Measurements from ENCODE around the gene TMC1. TPM values are rescaled to one million over a fixed set of nuclear protein-coding genes. Genes with fewer than 3 reads are reported as not detected.
A peak's percentile ranks its signal among the peaks of the same experiment; 100 is the strongest.

TMC1 gene
- total RNA-seq, 1 experiment from 2014 or later = 0.36 TPM

DNA sequence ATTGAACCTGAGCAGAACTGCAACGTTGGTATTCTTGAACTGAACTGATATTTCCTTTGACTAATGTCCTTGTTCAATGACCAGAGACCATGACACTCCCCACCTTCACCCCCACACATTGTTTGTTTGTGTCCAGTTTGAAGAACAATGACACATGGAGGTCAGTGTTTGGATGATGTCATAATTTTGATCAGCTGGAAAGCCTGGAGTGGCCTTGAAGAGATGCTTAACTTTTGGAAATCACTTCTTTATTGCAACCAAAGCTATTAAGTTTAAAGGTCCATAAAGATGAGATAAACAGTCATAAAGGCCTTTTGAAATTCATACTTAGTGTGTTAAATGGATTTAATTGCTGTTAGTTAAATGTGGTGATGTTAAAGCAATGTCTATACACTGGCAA, 92.7 kb downstream of the TMC1 start:
- ChIA-PET POLR2A (no interaction called here), CTCF (no interaction called here)
- no peak for TF ChIP-seq REST (IDR thresholded peaks at IDR 0.05; ENCODE audit: insufficient read depth in 1 of 2, low read depth in 2 of 2, low read length in 1 of 2)
- no peak for TF ChIP-seq SIN3A (IDR thresholded peaks at IDR 0.05; ENCODE audit: borderline replicate concordance, insufficient read depth, low read depth, low read length)
- no peak for TF ChIP-seq TCF7L2 (IDR thresholded peaks at IDR 0.05; ENCODE audit: low read depth, low read length)
- TF ChIP-seq POLR2AphosphoS5 (IDR thresholded peaks at IDR 0.05; ENCODE audit: low read depth, low read length) = no peak
- TF ChIP-seq, protein P1, sequence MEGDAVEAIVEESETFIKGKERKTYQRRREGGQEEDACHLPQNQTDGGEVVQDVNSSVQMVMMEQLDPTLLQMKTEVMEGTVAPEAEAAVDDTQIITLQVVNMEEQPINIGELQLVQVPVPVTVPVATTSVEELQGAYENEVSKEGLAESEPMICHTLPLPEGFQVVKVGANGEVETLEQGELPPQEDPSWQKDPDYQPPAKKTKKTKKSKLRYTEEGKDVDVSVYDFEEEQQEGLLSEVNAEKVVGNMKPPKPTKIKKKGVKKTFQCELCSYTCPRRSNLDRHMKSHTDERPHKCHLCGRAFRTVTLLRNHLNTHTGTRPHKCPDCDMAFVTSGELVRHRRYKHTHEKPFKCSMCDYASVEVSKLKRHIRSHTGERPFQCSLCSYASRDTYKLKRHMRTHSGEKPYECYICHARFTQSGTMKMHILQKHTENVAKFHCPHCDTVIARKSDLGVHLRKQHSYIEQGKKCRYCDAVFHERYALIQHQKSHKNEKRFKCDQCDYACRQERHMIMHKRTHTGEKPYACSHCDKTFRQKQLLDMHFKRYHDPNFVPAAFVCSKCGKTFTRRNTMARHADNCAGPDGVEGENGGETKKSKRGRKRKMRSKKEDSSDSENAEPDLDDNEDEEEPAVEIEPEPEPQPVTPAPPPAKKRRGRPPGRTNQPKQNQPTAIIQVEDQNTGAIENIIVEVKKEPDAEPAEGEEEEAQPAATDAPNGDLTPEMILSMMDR (IDR thresholded peaks at IDR 0.05) = no peak
- H3K36me3 ChIP-seq (ENCODE audit: control insufficient read depth, insufficient read depth, low read length) = no peaks in the 10 kb centered on the region
- H3K4me1 ChIP-seq (ENCODE audit: control insufficient read depth, insufficient read depth, low read length) = no peaks in the 10 kb centered on the region
- ATAC-seq (no peak), DNase-seq (ENCODE audit: low read depth, low spot score) (no peak)
- no TSS peak for BruUV-seq (replicated peaks)
- no peak overlapping the region for H3K4me3 ChIP-seq (ENCODE audit: low read depth in 2 of 2, low read length in 2 of 2)
- H3K27me3 ChIP-seq (ENCODE audit: control insufficient read depth, insufficient read depth, low read length) = no peaks in the 10 kb centered on the region
- no peaks in the 10 kb centered on the region for H3K9me3 ChIP-seq (ENCODE audit: control insufficient read depth, insufficient read depth, low read depth, low read length)
- in situ Hi-C loops (cut with HindIII; ENCODE audit: low pct_unique_long_range_greater_than_20kb, low sequenced_read_pairs) (no loop called here), intact Hi-C loops (cut with micrococcal nuclease; ENCODE audit: unreplicated experiment) (no loop called here)
- H3K27ac ChIP-seq (ENCODE audit: low read length) = no peak overlapping the region

- Histone ChIP-seq H3K36me3 (ENCODE audit: control insufficient read depth, insufficient read depth, low read length) (no peaks in the 10 kb centered on the region), H3K4me3 (ENCODE audit: low read depth in 2 of 2, low read length in 2 of 2) (no peak overlapping the region), H3K27ac (ENCODE audit: low read length) (0 out of 2 replicates have a peak overlapping the region, but pooled peaks have one; percentile 7), H3K4me1 (ENCODE audit: control insufficient read depth, insufficient read depth, low read length) (no peaks in the 10 kb centered on the region), H3K27me3 (ENCODE audit: control insufficient read depth, insufficient read depth, low read length) (no peaks in the 10 kb centered on the region), H3K9me3 (ENCODE audit: control insufficient read depth, insufficient read depth, low read depth, low read length) (no peaks in the 10 kb centered on the region)
- CTCF ChIA-PET = no interaction called here
- no peak for TF ChIP-seq REST (IDR thresholded peaks at IDR 0.05; ENCODE audit: insufficient read depth in 1 of 2, low read depth in 2 of 2, low read length in 1 of 2)
- TF ChIP-seq TCF7L2 (IDR thresholded peaks at IDR 0.05; ENCODE audit: low read depth, low read length) = no peak
- TF ChIP-seq SIN3A (IDR thresholded peaks at IDR 0.05; ENCODE audit: borderline replicate concordance, insufficient read depth, low read depth, low read length) = no peak
- TF ChIP-seq POLR2AphosphoS5 (IDR thresholded peaks at IDR 0.05; ENCODE audit: low read depth, low read length) = no peak
- TF ChIP-seq, protein P1 (IDR thresholded peaks at IDR 0.05) = no peak
- in situ Hi-C loops (cut with HindIII; ENCODE audit: low pct_unique_long_range_greater_than_20kb, low sequenced_read_pairs) = no loop called here
- POLR2A ChIA-PET = no interaction called here
- DNase-seq (ENCODE audit: low read depth, low spot score) (no peak), ATAC-seq (no peak; the same call in 1 of the 2 replicates)
- no TSS peak for BruUV-seq (replicated peaks)
- intact Hi-C loops (cut with micrococcal nuclease; ENCODE audit: unreplicated experiment) = no loop called here
Observed at GRCh38 chr9:72615931-72616330, 94.5 kb downstream of the TMC1 start.

Data from Panc1 (cell line).